Hepatocyte (in vitro differentiated cells): ENCODE results near the gene RANBP17. TPM values are rescaled to one million over a fixed set of nuclear protein-coding genes. Genes with fewer than 3 reads are reported as not detected.
A peak's percentile ranks its signal among the peaks of the same experiment; 100 is the strongest.

ENCODE experiments used
- DNase-seq: peaks from one replicate; pipeline ENCODE4 v3.0.0-alpha.2; 2016; ENCODE audit warnings: low spot score
- H2AFZ ChIP-seq: fragments of 200-600 bp; sonication (generic); 2 replicates; pipeline ENCODE4 v1.6.0; 2016; ENCODE audit warnings: antibody characterized with exemption, mild to moderate bottlenecking
- H3K27ac ChIP-seq: fragments of 200-600 bp; sonication (generic); 2 replicates; pipeline ENCODE4 v1.5.1; 2016; ENCODE audit warnings: mild to moderate bottlenecking
- H3K27me3 ChIP-seq: fragments of 200-600 bp; sonication (generic); 2 replicates; pipeline ENCODE4 v1.6.1; 2016
- H3K36me3 ChIP-seq: fragments of 200-600 bp; sonication (generic); replicated peaks from 2 replicates; pipeline ENCODE4 v1.5.1; 2016; ENCODE audit warnings: low read depth; ENCODE audit not compliant: insufficient read depth
- H3K4me1 ChIP-seq: fragments of 200-600 bp; sonication (generic); 2 replicates; pipeline ENCODE4 v1.5.1; 2016; ENCODE audit warnings: mild to moderate bottlenecking, moderate library complexity; ENCODE audit not compliant: insufficient read depth
- H3K4me2 ChIP-seq: fragments of 200-600 bp; sonication (generic); 2 replicates; pipeline ENCODE4 v1.6.0; 2016
- H3K4me3 ChIP-seq: fragments of 200-600 bp; sonication (generic); 2 replicates; pipeline ENCODE4 v1.5.1; 2016; ENCODE audit warnings: mild to moderate bottlenecking
- H3K79me2 ChIP-seq: fragments of 200-600 bp; sonication (generic); 2 replicates; pipeline ENCODE4 v1.6.0; 2017; ENCODE audit warnings: mild to moderate bottlenecking
- H3K9me2 ChIP-seq: fragments of 200-600 bp; sonication (generic); replicated peaks from 2 replicates; pipeline ENCODE4 v1.6.0; 2017; ENCODE audit warnings: mild to moderate bottlenecking; ENCODE audit not compliant: insufficient read depth
- H3K9me3 ChIP-seq: fragments of 200-600 bp; sonication (generic); 2 replicates; pipeline ENCODE4 v1.5.1; 2016; ENCODE audit warnings: low read depth, mild to moderate bottlenecking
- H4K20me1 ChIP-seq: fragments of 200-600 bp; sonication (generic); 2 replicates; pipeline ENCODE4 v1.6.0; 2016; ENCODE audit warnings: mild to moderate bottlenecking; ENCODE audit not compliant: insufficient read depth, poor library complexity, severe bottlenecking
- EZH2 ChIP-seq: fragments of 200-600 bp; sonication (generic); IDR thresholded peaks from 2 replicates; pipeline ENCODE4 v1.6.1; 2016; ENCODE audit warnings: antibody characterized with exemption, mild to moderate bottlenecking, borderline replicate concordance
- EZH2phosphoT487 ChIP-seq: fragments of 200-600 bp; sonication (generic); IDR thresholded peaks from one replicate; pipeline ENCODE4 v1.6.1; 2018; ENCODE audit warnings: antibody characterized with exemption, mild to moderate bottlenecking, low read depth, moderate library complexity; ENCODE audit not compliant: unreplicated experiment, severe bottlenecking
- WGBS: methylation state at CpG from one replicate; pipeline ENCODE4 v1.1.6; 2016; ENCODE audit warnings: low lambda C conversion rate; ENCODE audit errors: missing lambda C conversion rate; 5-methylcytosine and 5-hydroxymethylcytosine counted together
- polyA plus RNA-seq: library from polyadenylated mRNA; unstranded; fragments of >200 nt; fragmentation: Nextera tagmentation; extraction: Ambion mirVana; gene quantifications from 2 replicates; pipeline ENCODE4 v1.2.1, GENCODE V29; 2016
- total RNA-seq: library from RNA; depleted of rRNA; stranded (reverse); fragments of >200 nt; gene quantifications from 2 replicates; pipeline ENCODE4 v1.2.3, GENCODE V29; 2014
- TF ChIP-seq, protein P1 (sequence below): fragments of 200-600 bp; sonication (generic); IDR thresholded peaks from 2 replicates; pipeline ENCODE4 v1.5.1; 2016; ENCODE audit warnings: antibody characterized with exemption, mild to moderate bottlenecking; ENCODE audit not compliant: poor library complexity

The RANBP17 gene
- total and polyA plus RNA-seq, 2 experiments from 2014 or later: 11.7 to 17.1 TPM

DNA sequence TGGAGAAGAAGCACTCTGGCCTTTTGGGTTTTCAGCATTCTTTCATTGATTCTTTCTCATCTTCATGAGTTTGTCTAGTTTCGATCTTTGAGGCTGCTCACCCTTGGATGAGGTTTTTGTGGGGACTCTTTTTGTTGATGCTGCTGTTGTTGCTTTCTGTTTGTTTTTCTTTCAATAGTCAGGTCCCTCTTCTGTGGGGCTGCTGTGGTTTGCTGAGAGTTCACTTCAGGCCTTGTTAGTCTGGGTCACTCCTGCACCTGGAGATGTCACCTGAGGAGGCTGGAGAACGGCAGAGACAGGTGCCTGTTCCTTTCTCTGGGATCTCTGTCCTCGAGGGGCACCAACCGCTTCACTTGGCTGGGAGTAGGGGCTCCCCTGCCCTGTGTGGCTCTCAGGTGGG is 14.0 kb downstream of the RANBP17 start:
- Histone ChIP-seq H3K9me3 (peaks cover 7% of the 10 kb centered on the region), H2AFZ (no peak overlapping the region), H3K36me3 (no peaks in the 10 kb centered on the region), H3K27me3 (no peaks in the 10 kb centered on the region), H3K4me1 (no peaks in the 10 kb centered on the region), H3K27ac (no peak overlapping the region), H3K79me2 (peaks cover 58% of the 10 kb centered on the region), H3K4me3 (no peak overlapping the region), H3K4me2 (no peak overlapping the region), H3K9me2 (no peaks in the 10 kb centered on the region), H4K20me1 (no peaks in the 10 kb centered on the region)
- DNase-seq: no peak
- WGBS: 87% methylated on average over 4 of the region's 4 CpGs
- TF ChIP-seq EZH2 (no peak), EZH2phosphoT487 (no peak)
- TF ChIP-seq, protein P1, sequence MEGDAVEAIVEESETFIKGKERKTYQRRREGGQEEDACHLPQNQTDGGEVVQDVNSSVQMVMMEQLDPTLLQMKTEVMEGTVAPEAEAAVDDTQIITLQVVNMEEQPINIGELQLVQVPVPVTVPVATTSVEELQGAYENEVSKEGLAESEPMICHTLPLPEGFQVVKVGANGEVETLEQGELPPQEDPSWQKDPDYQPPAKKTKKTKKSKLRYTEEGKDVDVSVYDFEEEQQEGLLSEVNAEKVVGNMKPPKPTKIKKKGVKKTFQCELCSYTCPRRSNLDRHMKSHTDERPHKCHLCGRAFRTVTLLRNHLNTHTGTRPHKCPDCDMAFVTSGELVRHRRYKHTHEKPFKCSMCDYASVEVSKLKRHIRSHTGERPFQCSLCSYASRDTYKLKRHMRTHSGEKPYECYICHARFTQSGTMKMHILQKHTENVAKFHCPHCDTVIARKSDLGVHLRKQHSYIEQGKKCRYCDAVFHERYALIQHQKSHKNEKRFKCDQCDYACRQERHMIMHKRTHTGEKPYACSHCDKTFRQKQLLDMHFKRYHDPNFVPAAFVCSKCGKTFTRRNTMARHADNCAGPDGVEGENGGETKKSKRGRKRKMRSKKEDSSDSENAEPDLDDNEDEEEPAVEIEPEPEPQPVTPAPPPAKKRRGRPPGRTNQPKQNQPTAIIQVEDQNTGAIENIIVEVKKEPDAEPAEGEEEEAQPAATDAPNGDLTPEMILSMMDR: no peak

DNA sequence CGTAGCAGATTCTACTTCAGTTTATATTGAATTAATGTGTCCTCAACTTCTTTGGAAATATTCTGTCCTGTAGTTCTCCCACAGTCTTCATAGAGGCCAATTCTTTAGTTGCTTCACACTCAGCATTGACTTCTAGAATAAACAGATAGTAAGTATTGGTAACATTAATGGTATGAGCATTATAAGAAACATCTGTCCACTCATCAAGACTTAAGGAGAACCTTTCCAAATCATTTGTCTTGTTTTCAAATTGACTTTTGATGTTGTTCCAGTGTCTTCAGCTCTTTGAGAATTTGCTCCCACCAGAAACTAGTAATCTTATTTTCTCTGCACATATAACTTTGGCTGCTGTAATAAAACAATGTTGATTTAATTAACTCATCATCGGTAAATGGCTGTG is 18.3 kb downstream of the RANBP17 start:
- H3K27ac ChIP-seq: no peak overlapping the region
- no peaks in the 10 kb centered on the region for H3K4me1 ChIP-seq
- H4K20me1 ChIP-seq: no peaks in the 10 kb centered on the region
- WGBS: 94% methylated on average over 2 of the region's 2 CpGs
- DNase-seq: no peak
- H3K36me3 ChIP-seq: no peaks in the 10 kb centered on the region
- no peaks in the 10 kb centered on the region for H3K9me3 ChIP-seq
- H3K79me2 ChIP-seq: peaks cover 19% of the 10 kb centered on the region
- H3K27me3 ChIP-seq: no peaks in the 10 kb centered on the region
- no peak overlapping the region for H2AFZ ChIP-seq
- H3K4me2 ChIP-seq: no peak overlapping the region
- no peaks in the 10 kb centered on the region for H3K9me2 ChIP-seq
- TF ChIP-seq, protein P1: no peak
- no peak for TF ChIP-seq EZH2phosphoT487
- no peak for TF ChIP-seq EZH2
- no peak overlapping the region for H3K4me3 ChIP-seq

DNA sequence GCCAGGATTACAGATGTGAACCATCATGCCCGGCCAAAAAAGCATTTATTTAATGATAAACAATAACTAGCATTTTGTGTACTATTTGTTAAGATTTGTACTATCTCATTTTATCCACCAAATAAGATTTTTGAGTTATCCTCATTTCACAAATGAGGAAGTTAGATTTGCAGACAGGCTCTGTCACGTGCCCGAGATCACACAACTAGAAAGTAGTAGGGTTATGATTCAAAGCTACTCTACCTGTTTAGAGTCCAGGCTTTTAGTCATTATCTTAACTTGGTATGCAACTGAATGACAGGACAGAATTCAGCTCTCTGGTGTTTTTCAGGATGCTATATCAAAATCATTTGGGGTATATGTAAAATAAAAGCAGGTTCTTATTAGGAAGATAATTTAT is 20.5 kb downstream of the RANBP17 start:
- 92% methylated on average over 3 of the region's 3 CpGs for WGBS
- Histone ChIP-seq H3K27ac (no peak overlapping the region), H4K20me1 (no peaks in the 10 kb centered on the region), H3K4me1 (peaks cover 9% of the 10 kb centered on the region), H3K4me3 (no peak overlapping the region), H3K79me2 (no peaks in the 10 kb centered on the region), H3K9me2 (no peaks in the 10 kb centered on the region), H3K36me3 (no peaks in the 10 kb centered on the region), H3K9me3 (no peaks in the 10 kb centered on the region), H3K27me3 (no peaks in the 10 kb centered on the region), H2AFZ (no peak overlapping the region), H3K4me2 (no peak overlapping the region)
- TF ChIP-seq, protein P1: no peak
- no peak for DNase-seq

DNA sequence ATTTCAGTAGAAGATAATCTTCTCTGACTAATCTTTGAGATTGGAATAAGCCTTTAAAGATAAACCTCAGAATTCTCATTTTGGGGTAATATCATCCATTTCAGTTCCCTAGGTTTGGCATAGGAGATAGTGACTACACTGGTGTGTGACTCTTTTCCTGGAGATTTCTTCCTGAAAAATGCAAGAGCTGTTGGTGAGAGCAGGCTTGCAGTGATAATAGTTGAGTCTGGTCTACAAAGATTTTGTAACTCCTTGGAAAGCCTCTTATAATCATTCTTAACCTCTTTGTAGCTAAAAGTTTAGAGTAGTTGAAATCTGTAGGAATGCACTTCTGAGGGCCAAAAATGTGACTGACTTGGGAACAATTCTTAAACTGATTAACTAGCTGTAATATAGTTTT is 23.4 kb downstream of the RANBP17 start:
- no peak for TF ChIP-seq EZH2phosphoT487
- no peaks in the 10 kb centered on the region for H3K9me2 ChIP-seq
- peak overlapping the region; percentile 16 for H3K27ac ChIP-seq
- H3K9me3 ChIP-seq: no peaks in the 10 kb centered on the region
- H3K4me3 ChIP-seq: no peak overlapping the region
- no peaks in the 10 kb centered on the region for H4K20me1 ChIP-seq
- peaks cover 9% of the 10 kb centered on the region for H3K4me1 ChIP-seq
- no peaks in the 10 kb centered on the region for H3K36me3 ChIP-seq
- no peak overlapping the region for H2AFZ ChIP-seq
- no peaks in the 10 kb centered on the region for H3K27me3 ChIP-seq
- no peaks in the 10 kb centered on the region for H3K79me2 ChIP-seq
- no peak for DNase-seq
- peak overlapping the region; percentile 36 for H3K4me2 ChIP-seq
